GM20000 (cell line): ENCODE measurements around the gene FBXL2.
"Not testable (repeated sequence)": the region's sequence is repeated elsewhere in the genome, so short reads cannot be mapped to it uniquely, and the experiment has no call there.

ENCODE experiments used
- DNase-seq: peaks from one replicate; pipeline ENCODE4 v3.0.0; 2012; ENCODE audit warnings: low spot score
- CTCF ChIP-seq: IDR thresholded peaks from 2 replicates; pipeline ENCODE4 v1.5.1; 2012; ENCODE audit warnings: mild to moderate bottlenecking, control low read depth; ENCODE audit errors: extremely low read depth, missing control alignments

Gene FBXL2

GRCh38 chr3:33420966-33421365, 143.7 kb downstream of the FBXL2 start:
- TF ChIP-seq CTCF: no peak
- no peak for DNase-seq

- TF ChIP-seq CTCF: no peak
- DNase-seq: no peak
These were observed 147.6 kb downstream of the FBXL2 start for GRCh38 chr3:33424606-33425452.

- TF ChIP-seq CTCF: no peak
- no peak for DNase-seq
These were observed 148.2 kb downstream of the FBXL2 start for GRCh38 chr3:33425453-33425852.

GRCh38 chr3:33426068-33426467, 148.8 kb downstream of the FBXL2 start:
- TF ChIP-seq CTCF: no peak
- no peak for DNase-seq

GRCh38 chr3:33426630-33427317, 149.5 kb downstream of the FBXL2 start:
- no peak for TF ChIP-seq CTCF

GRCh38 chr3:33428734-33429133, 151.5 kb downstream of the FBXL2 start:
- no peak for TF ChIP-seq CTCF
- no peak for DNase-seq

More at GRCh38 chr3:33426630-33427317, 149.5 kb downstream of the FBXL2 start:
- DNase-seq: no peak

GRCh38 chr3:33429306-33429705, 152.1 kb downstream of the FBXL2 start:
- not testable (repeated sequence) for DNase-seq
